DOHH2 (cell line): Measurements from ENCODE around the gene CCT6B.

ENCODE experiments used
- H3F3A ChIP-seq: fragments of 200-600 bp; sonication (generic), shearing (Covaris generic); 2 replicates; pipeline ENCODE4 v1.6.0; 2016; ENCODE audit warnings: antibody characterized with exemption, mild to moderate bottlenecking; ENCODE audit not compliant: control insufficient read depth, insufficient read depth
- H3K27ac ChIP-seq: fragments of 200-600 bp; sonication (generic); 2 replicates; pipeline ENCODE4 v1.5.1; 2014; ENCODE audit warnings: low read depth, mild to moderate bottlenecking, low read length, moderate library complexity
- H3K27me3 ChIP-seq: fragments of 200-600 bp; sonication (generic); 2 replicates; pipeline ENCODE4 v1.6.1; 2014; ENCODE audit warnings: mild to moderate bottlenecking, low read length, mixed read lengths; ENCODE audit not compliant: control insufficient read depth
- H3K36me3 ChIP-seq: fragments of 200-600 bp; sonication (generic); 2 replicates; pipeline ENCODE4 v1.6.1; 2014; ENCODE audit warnings: mild to moderate bottlenecking, low read length, moderate library complexity, mixed read lengths; ENCODE audit not compliant: control insufficient read depth
- H3K4me1 ChIP-seq: fragments of 200-600 bp; sonication (generic); 2 replicates; pipeline ENCODE4 v1.6.1; 2014; ENCODE audit warnings: mild to moderate bottlenecking, low read length, mixed read lengths; ENCODE audit not compliant: control insufficient read depth
- H3K4me2 ChIP-seq: fragments of 200-600 bp; sonication (generic); 2 replicates; pipeline ENCODE4 v1.6.0; 2014; ENCODE audit warnings: mild to moderate bottlenecking, low read length, moderate library complexity
- H3K4me3 ChIP-seq: fragments of 200-600 bp; sonication (generic); 2 replicates; pipeline ENCODE4 v1.5.1; 2014; ENCODE audit warnings: mild to moderate bottlenecking, low read length, mixed read lengths
- H3K79me2 ChIP-seq: fragments of 200-600 bp; sonication (generic); 2 replicates; pipeline ENCODE4 v1.6.1; 2014; ENCODE audit warnings: mild to moderate bottlenecking, low read length, mixed read lengths; ENCODE audit not compliant: control insufficient read depth
- H3K9me2 ChIP-seq: fragments of 200-600 bp; sonication (generic); replicated peaks from 2 replicates; pipeline ENCODE4 v1.6.1; 2014; ENCODE audit warnings: mild to moderate bottlenecking, low read length, mixed read lengths; ENCODE audit not compliant: control insufficient read depth
- H3K9me3 ChIP-seq: fragments of 200-600 bp; sonication (generic); 2 replicates; pipeline ENCODE4 v1.6.1; 2014; ENCODE audit warnings: antibody characterized with exemption, low read length, mixed read lengths; ENCODE audit not compliant: control insufficient read depth, insufficient read depth
- H4K20me1 ChIP-seq: fragments of 200-600 bp; sonication (generic); 2 replicates; pipeline ENCODE4 v1.6.0; 2014; ENCODE audit warnings: low read depth, mild to moderate bottlenecking, antibody characterized with exemption, low read length, moderate library complexity; ENCODE audit not compliant: control insufficient read depth, insufficient read depth
- EZH2phosphoT487 ChIP-seq: fragments of 200-600 bp; sonication (generic); IDR thresholded peaks from 2 replicates; pipeline ENCODE4 v1.6.1; 2017; ENCODE audit warnings: borderline replicate concordance, mild to moderate bottlenecking, antibody characterized with exemption, low read length, moderate library complexity, mixed read lengths
- TF ChIP-seq, protein P1 (sequence below): fragments of 200-600 bp; sonication (generic); IDR thresholded peaks from one replicate; pipeline ENCODE4 v1.5.1; 2014; ENCODE audit warnings: antibody characterized with exemption, mild to moderate bottlenecking, low read depth, low read length; ENCODE audit not compliant: poor library complexity, severe bottlenecking

CCT6B gene

DNA sequence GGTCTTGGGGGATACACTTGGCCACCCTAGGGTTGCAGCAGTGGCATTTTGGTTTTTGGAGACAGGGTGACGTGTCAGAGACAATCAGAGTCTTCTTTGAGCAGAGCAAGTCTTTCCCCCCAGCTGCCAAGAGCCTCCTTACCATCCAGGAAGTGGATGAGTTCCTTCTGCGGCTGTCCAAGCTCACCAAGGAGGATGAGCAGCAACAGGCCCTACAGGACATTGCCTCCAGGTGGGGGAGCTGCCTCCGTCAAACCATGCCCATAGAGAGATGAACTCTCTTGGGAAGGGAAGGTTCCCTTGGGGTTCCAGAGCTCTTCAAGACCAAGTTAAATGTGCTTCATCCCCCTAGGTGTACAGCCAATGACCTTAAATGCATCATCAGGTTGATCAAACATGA is 30.3 kb upstream of the CCT6B start:
- Histone ChIP-seq H3K27me3 (no peaks in the 10 kb centered on the region), H3F3A (no peaks in the 10 kb centered on the region; the same call in 1 of the 2 replicates), H3K9me3 (no peaks in the 10 kb centered on the region), H3K4me1 (no peaks in the 10 kb centered on the region), H3K27ac (no peak overlapping the region), H3K36me3 (peaks cover 92% of the 10 kb centered on the region), H3K9me2 (no peaks in the 10 kb centered on the region), H3K79me2 (0 out of 2 replicates have a peak, but pooled peaks cover 3% of the 10 kb centered on the region), H4K20me1 (no peaks in the 10 kb centered on the region), H3K4me2 (no peak overlapping the region), H3K4me3 (no peak overlapping the region)
- TF ChIP-seq, protein P1, sequence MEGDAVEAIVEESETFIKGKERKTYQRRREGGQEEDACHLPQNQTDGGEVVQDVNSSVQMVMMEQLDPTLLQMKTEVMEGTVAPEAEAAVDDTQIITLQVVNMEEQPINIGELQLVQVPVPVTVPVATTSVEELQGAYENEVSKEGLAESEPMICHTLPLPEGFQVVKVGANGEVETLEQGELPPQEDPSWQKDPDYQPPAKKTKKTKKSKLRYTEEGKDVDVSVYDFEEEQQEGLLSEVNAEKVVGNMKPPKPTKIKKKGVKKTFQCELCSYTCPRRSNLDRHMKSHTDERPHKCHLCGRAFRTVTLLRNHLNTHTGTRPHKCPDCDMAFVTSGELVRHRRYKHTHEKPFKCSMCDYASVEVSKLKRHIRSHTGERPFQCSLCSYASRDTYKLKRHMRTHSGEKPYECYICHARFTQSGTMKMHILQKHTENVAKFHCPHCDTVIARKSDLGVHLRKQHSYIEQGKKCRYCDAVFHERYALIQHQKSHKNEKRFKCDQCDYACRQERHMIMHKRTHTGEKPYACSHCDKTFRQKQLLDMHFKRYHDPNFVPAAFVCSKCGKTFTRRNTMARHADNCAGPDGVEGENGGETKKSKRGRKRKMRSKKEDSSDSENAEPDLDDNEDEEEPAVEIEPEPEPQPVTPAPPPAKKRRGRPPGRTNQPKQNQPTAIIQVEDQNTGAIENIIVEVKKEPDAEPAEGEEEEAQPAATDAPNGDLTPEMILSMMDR = no peak
- TF ChIP-seq EZH2phosphoT487 = no peak

DNA sequence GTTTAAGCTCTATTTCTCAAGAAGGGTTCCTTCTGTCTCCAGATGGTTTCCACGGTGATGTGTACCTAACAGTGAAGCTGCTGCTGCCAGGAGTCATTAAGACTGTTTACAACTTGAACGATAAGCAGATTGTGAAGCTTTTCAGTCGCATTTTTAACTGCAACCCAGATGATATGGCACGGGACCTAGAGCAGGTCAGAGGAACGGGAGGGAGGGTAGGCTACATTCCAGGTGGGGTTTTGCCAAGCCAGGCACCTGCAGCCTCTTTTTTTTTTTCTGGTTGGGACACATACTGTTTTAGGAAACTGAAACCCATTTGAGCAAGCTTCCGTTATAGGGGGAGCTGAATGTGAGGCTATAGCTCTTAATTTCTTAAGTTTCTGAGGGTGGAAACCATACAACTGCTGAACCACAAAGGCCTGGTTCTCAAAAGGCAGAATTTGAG is 29.7 kb upstream of the CCT6B start:
- Histone ChIP-seq H3K36me3 (peaks cover 92% of the 10 kb centered on the region), H3F3A (no peaks in the 10 kb centered on the region; the same call in 1 of the 2 replicates), H4K20me1 (no peaks in the 10 kb centered on the region), H3K27me3 (no peaks in the 10 kb centered on the region), H3K4me1 (no peaks in the 10 kb centered on the region), H3K79me2 (0 out of 2 replicates have a peak, but pooled peaks cover 3% of the 10 kb centered on the region), H3K9me3 (no peaks in the 10 kb centered on the region), H3K4me3 (no peak overlapping the region), H3K4me2 (no peak overlapping the region), H3K27ac (no peak overlapping the region), H3K9me2 (no peaks in the 10 kb centered on the region)
- TF ChIP-seq, protein P1 = no peak
- no peak for TF ChIP-seq EZH2phosphoT487

DNA sequence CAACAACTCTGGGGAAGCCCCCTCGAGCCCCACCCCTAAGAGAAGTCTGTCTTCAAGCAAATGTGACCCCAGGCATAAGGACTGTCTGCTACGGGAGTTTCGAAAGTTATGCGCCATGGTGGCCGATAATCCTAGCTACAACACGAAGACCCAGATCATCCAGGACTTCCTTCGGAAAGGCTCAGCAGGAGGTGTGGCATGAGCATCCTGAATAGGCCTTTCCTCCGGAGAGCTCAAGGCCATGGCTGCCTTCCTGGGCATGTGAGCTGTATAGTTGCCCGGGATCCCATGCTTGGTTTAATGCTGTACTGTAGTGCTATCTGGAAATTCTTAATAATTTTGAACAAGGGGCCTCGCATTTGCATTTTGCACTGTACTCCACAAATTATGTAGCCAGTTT is 28.2 kb upstream of the CCT6B start:
- Histone ChIP-seq H3K9me3 (no peaks in the 10 kb centered on the region), H3F3A (no peaks in the 10 kb centered on the region; the same call in 1 of the 2 replicates), H3K79me2 (peaks cover 12% of the 10 kb centered on the region), H4K20me1 (no peaks in the 10 kb centered on the region), H3K27ac (no peak overlapping the region), H3K9me2 (no peaks in the 10 kb centered on the region), H3K36me3 (peaks cover 90% of the 10 kb centered on the region), H3K4me2 (no peak overlapping the region), H3K4me1 (no peaks in the 10 kb centered on the region), H3K27me3 (no peaks in the 10 kb centered on the region), H3K4me3 (no peak overlapping the region)
- TF ChIP-seq, protein P1 = no peak
- no peak for TF ChIP-seq EZH2phosphoT487

DNA sequence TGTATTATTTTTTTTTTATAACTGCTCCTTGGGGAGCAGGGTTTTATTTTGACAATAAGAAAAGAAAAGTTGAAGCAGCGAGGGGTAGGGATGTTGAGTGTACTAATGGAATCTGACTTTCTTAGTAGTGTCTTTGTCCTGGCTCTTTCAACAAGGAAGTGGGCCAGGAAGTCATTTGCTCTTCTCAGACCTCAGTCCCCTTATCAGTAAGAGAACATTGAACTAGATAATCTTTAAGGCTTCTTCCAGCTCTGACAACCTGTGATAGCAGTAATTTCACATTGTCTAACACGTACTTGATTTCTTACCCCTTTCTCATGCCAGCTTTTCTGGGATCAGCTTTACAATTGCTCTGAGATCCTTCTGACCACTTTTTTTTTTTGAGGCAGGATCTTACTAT is 27.4 kb upstream of the CCT6B start:
- peaks cover 21% of the 10 kb centered on the region for H3K79me2 ChIP-seq
- H3K9me3 ChIP-seq = no peaks in the 10 kb centered on the region
- no peaks in the 10 kb centered on the region; the same call in 1 of the 2 replicates for H3F3A ChIP-seq
- no peak overlapping the region for H3K4me3 ChIP-seq
- H3K27me3 ChIP-seq = no peaks in the 10 kb centered on the region
- peaks cover 3% of the 10 kb centered on the region; the same call in 1 of the 2 replicates for H3K4me1 ChIP-seq
- H3K9me2 ChIP-seq = no peaks in the 10 kb centered on the region
- H3K36me3 ChIP-seq = peaks cover 90% of the 10 kb centered on the region
- no peak overlapping the region for H3K4me2 ChIP-seq
- no peaks in the 10 kb centered on the region for H4K20me1 ChIP-seq
- H3K27ac ChIP-seq = no peak overlapping the region
- TF ChIP-seq, protein P1 = no peak
- no peak for TF ChIP-seq EZH2phosphoT487
